Astrocyte (in vitro differentiated cells and primary cell): ENCODE data around the gene PCED1B. TPM values are rescaled to one million over a fixed set of nuclear protein-coding genes. Genes with fewer than 3 reads are reported as not detected.

Source experiments
- DNase-seq: peaks from one replicate; pipeline ENCODE4 v3.0.0-alpha.2; 2010; ENCODE audit warnings: low read depth
- FAIRE-seq: peaks from 2 replicates; lab custom pipeline; 2011; peaks lifted over from hg19 to GRCh38; lab: Jason Lieb, UNC
- H2AFZ ChIP-seq: 2 replicates; pipeline ENCODE4 v1.6.0; 2012; ENCODE audit warnings: low read depth, low read length, inconsistent platforms
- H3K27ac ChIP-seq: 2 replicates; pipeline ENCODE4 v1.5.1; 2011; ENCODE audit warnings: low read depth, low read length, inconsistent platforms
- H3K27me3 ChIP-seq: 2 replicates; pipeline ENCODE4 v1.6.0; 2011; ENCODE audit warnings: low read length, inconsistent platforms; ENCODE audit not compliant: insufficient read depth
- H3K36me3 ChIP-seq: 2 replicates; pipeline ENCODE4 v1.5.1; 2011; ENCODE audit warnings: low read length, inconsistent platforms; ENCODE audit not compliant: insufficient read depth
- H3K4me1 ChIP-seq: 2 replicates; pipeline ENCODE4 v1.5.1; 2011; ENCODE audit warnings: low read length, inconsistent platforms; ENCODE audit not compliant: insufficient read depth
- H3K4me2 ChIP-seq: 2 replicates; pipeline ENCODE4 v1.6.0; 2012; ENCODE audit warnings: low read length, inconsistent platforms
- H3K4me3 ChIP-seq: 2 replicates; pipeline ENCODE4 v1.5.1; 2011; ENCODE audit warnings: low read depth, mild to moderate bottlenecking, low read length, inconsistent platforms; ENCODE audit not compliant: insufficient read depth
- H3K79me2 ChIP-seq: 2 replicates; pipeline ENCODE4 v1.6.0; 2012; ENCODE audit warnings: mild to moderate bottlenecking, low read length, inconsistent platforms; ENCODE audit not compliant: insufficient read depth
- H3K9ac ChIP-seq: 2 replicates; pipeline ENCODE4 v1.6.0; 2012; ENCODE audit warnings: mild to moderate bottlenecking, low read length, inconsistent platforms
- H3K9me3 ChIP-seq: 2 replicates; pipeline ENCODE4 v1.5.1; 2012; ENCODE audit warnings: low read depth, mild to moderate bottlenecking, low read length, inconsistent platforms; ENCODE audit not compliant: insufficient read depth
- H4K20me1 ChIP-seq: 2 replicates; pipeline ENCODE4 v1.6.0; 2012; ENCODE audit warnings: low read length, inconsistent platforms; ENCODE audit not compliant: insufficient read depth
- H3K27ac Mint-ChIP-seq: one replicate; pipeline ENCODE4 v1.8.0; 2021; ENCODE audit warnings: mild to moderate bottlenecking, mixed read lengths; ENCODE audit not compliant: unreplicated experiment
- H3K27me3 Mint-ChIP-seq: one replicate; pipeline ENCODE4 v1.8.0; 2021; ENCODE audit warnings: low read depth, mixed read lengths; ENCODE audit not compliant: unreplicated experiment
- H3K36me3 Mint-ChIP-seq: one replicate; pipeline ENCODE4 v1.8.0; 2021; ENCODE audit warnings: low read depth, mixed read lengths; ENCODE audit not compliant: unreplicated experiment
- H3K4me1 Mint-ChIP-seq: one replicate; pipeline ENCODE4 v1.8.0; 2021; ENCODE audit warnings: low read depth, mixed read lengths; ENCODE audit not compliant: unreplicated experiment
- H3K4me3 Mint-ChIP-seq: one replicate; pipeline ENCODE4 v1.8.0; 2021; ENCODE audit warnings: mild to moderate bottlenecking, moderate library complexity, mixed read lengths; ENCODE audit not compliant: unreplicated experiment
- H3K9me3 Mint-ChIP-seq: one replicate; pipeline ENCODE4 v1.8.0; 2021; ENCODE audit warnings: mild to moderate bottlenecking, mixed read lengths; ENCODE audit not compliant: unreplicated experiment
- EZH2 ChIP-seq: IDR thresholded peaks from 2 replicates; pipeline ENCODE4 v1.6.1; 2012; ENCODE audit warnings: mild to moderate bottlenecking, low read length, inconsistent platforms; ENCODE audit not compliant: insufficient read depth
- total RNA-seq: library from RNA; stranded (reverse); gene quantifications from 2 replicates; pipeline ENCODE4 v1.2.1, GENCODE V29; 2021
- TF ChIP-seq, protein P1 (sequence below): IDR thresholded peaks from 2 replicates; pipeline ENCODE4 v1.5.1; 2011; ENCODE audit warnings: low read depth, mild to moderate bottlenecking, inconsistent platforms, low read length, moderate library complexity; ENCODE audit not compliant: insufficient read depth

The PCED1B gene
- total RNA-seq, 1 donor from 2014 or later: 1.8 TPM

GRCh38 chr12:47206450-47207339 is 127.3 kb downstream of the PCED1B start:
- H3K4me2 ChIP-seq: no peak overlapping the region
- no peaks in the 10 kb centered on the region for H3K79me2 ChIP-seq
- H3K27ac ChIP-seq: no peak overlapping the region
- H3K27ac Mint-ChIP-seq: peak overlapping the region; percentile 8
- no peaks in the 10 kb centered on the region for H3K27me3 Mint-ChIP-seq
- no peak overlapping the region for H3K4me3 ChIP-seq
- H3K4me1 ChIP-seq: peaks cover 3% of the 10 kb centered on the region
- no peaks in the 10 kb centered on the region for H3K9me3 ChIP-seq
- DNase-seq: no peak
- no peaks in the 10 kb centered on the region for H3K36me3 Mint-ChIP-seq
- H3K4me3 Mint-ChIP-seq: no peak overlapping the region
- no peaks in the 10 kb centered on the region for H3K27me3 ChIP-seq
- H4K20me1 ChIP-seq: no peaks in the 10 kb centered on the region
- peaks cover 9% of the 10 kb centered on the region for H3K4me1 Mint-ChIP-seq
- FAIRE-seq: no peak
- H2AFZ ChIP-seq: no peak overlapping the region
- no peak overlapping the region for H3K9ac ChIP-seq
- TF ChIP-seq EZH2: no peak
- TF ChIP-seq, protein P1, sequence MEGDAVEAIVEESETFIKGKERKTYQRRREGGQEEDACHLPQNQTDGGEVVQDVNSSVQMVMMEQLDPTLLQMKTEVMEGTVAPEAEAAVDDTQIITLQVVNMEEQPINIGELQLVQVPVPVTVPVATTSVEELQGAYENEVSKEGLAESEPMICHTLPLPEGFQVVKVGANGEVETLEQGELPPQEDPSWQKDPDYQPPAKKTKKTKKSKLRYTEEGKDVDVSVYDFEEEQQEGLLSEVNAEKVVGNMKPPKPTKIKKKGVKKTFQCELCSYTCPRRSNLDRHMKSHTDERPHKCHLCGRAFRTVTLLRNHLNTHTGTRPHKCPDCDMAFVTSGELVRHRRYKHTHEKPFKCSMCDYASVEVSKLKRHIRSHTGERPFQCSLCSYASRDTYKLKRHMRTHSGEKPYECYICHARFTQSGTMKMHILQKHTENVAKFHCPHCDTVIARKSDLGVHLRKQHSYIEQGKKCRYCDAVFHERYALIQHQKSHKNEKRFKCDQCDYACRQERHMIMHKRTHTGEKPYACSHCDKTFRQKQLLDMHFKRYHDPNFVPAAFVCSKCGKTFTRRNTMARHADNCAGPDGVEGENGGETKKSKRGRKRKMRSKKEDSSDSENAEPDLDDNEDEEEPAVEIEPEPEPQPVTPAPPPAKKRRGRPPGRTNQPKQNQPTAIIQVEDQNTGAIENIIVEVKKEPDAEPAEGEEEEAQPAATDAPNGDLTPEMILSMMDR: no peak
- H3K9me3 Mint-ChIP-seq: peaks cover 3% of the 10 kb centered on the region
- no peaks in the 10 kb centered on the region for H3K36me3 ChIP-seq

DNA sequence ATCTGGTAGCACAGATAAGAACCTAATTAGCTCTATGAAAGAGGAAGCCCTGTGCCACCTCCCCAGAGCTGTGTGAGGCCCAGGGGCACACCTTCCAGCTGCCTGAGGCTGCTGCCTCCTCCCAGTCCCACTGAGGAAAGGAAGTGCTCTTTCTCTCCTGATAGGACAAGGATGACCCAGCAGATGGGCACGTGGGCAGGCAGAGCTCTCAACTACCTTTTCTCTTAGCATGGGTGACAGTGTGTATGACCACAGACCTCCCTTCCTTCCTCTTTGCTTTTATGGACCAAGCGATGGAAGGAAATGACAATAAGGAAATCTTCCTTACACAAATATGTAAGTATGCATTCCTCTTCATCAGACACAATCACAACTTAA is 127.9 kb downstream of the PCED1B start:
- DNase-seq (no peak), FAIRE-seq (no peak)
- Histone ChIP-seq H3K9ac (no peak overlapping the region), H4K20me1 (no peaks in the 10 kb centered on the region), H3K4me2 (no peak overlapping the region), H3K36me3 (no peaks in the 10 kb centered on the region), H3K27ac (no peak overlapping the region), H3K79me2 (no peaks in the 10 kb centered on the region), H3K4me3 (no peak overlapping the region), H3K4me1 (peaks cover 3% of the 10 kb centered on the region), H2AFZ (no peak overlapping the region), H3K27me3 (no peaks in the 10 kb centered on the region), H3K9me3 (no peaks in the 10 kb centered on the region)
- Mint-ChIP-seq H3K4me3 (peak overlapping the region; percentile 31), H3K9me3 (peaks cover 3% of the 10 kb centered on the region), H3K36me3 (no peaks in the 10 kb centered on the region), H3K27ac (no peak overlapping the region), H3K4me1 (peaks cover 7% of the 10 kb centered on the region), H3K27me3 (no peaks in the 10 kb centered on the region)
- TF ChIP-seq, protein P1: no peak
- TF ChIP-seq EZH2: no peak

DNA sequence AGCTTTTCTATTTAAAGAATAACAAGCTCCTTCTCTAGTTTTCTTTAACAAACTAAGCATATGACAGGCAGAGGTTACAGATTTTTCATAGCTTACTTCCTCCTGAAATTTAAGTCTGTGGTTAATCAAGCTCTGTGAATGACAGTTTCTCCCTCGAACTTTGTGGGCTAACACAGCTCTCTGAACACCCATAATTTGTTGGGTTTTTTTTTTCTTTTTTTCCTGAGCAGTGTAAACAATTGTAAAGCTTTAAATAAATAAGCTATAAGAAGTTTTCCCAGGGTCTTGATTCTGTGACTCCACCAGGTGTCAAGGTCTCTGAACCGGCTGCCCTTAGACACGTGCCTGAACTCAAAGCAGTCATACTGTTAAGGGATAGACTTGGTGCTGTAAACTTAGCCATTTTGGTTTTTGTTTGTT is 128.4 kb downstream of the PCED1B start:
- H3K27me3 Mint-ChIP-seq: no peaks in the 10 kb centered on the region
- no peak overlapping the region for H3K4me3 Mint-ChIP-seq
- Histone ChIP-seq H3K9me3 (no peaks in the 10 kb centered on the region), H3K4me2 (no peak overlapping the region), H4K20me1 (no peaks in the 10 kb centered on the region), H2AFZ (no peak overlapping the region), H3K27me3 (no peaks in the 10 kb centered on the region), H3K9ac (no peak overlapping the region), H3K27ac (no peak overlapping the region), H3K4me3 (no peak overlapping the region), H3K4me1 (peaks cover 3% of the 10 kb centered on the region), H3K79me2 (no peaks in the 10 kb centered on the region), H3K36me3 (no peaks in the 10 kb centered on the region)
- no peaks in the 10 kb centered on the region for H3K36me3 Mint-ChIP-seq
- no peak for DNase-seq
- peaks cover 3% of the 10 kb centered on the region for H3K9me3 Mint-ChIP-seq
- H3K27ac Mint-ChIP-seq: no peak overlapping the region
- H3K4me1 Mint-ChIP-seq: peaks cover 7% of the 10 kb centered on the region
- no peak for TF ChIP-seq EZH2
- TF ChIP-seq, protein P1: no peak
- no peak for FAIRE-seq
